ENCODE results near the gene CDCA3.

The CDCA3 gene

GRCh38 chr12:6831450-6831995, 19.6 kb downstream of the CDCA3 start:
- DNase-seq, result no peak

GRCh38 chr12:6830999-6831398, 20.1 kb downstream of the CDCA3 start:
- no peak for DNase-seq

- DNase-seq, result no peak
These were observed 20.7 kb downstream of the CDCA3 start for GRCh38 chr12:6830286-6830890.

GRCh38 chr12:6829536-6830220, 21.4 kb downstream of the CDCA3 start:
- peak; percentile 61 for DNase-seq

- no peak for DNase-seq
These were observed 22.1 kb downstream of the CDCA3 start for GRCh38 chr12:6828781-6829535.

- DNase-seq, result peak; percentile 59
These were observed 22.9 kb downstream of the CDCA3 start, which contains the start of gene P3H3 for GRCh38 chr12:6827982-6828780. Gene P3H3, plus strand, starts transcription at chr12:6828407. Its CDS starts 34 bp downstream, at chr12:6828441.

GRCh38 chr12:6827437-6827911, 23.6 kb downstream of the CDCA3 start:
- DNase-seq, result peak; percentile 81

- DNase-seq, result no peak
These were observed 24.2 kb downstream of the CDCA3 start for GRCh38 chr12:6826734-6827436.

- no peak for DNase-seq
These were observed 24.9 kb downstream of the CDCA3 start for GRCh38 chr12:6826125-6826733.

- DNase-seq, result peak; percentile 65
These were observed 25.5 kb downstream of the CDCA3 start for GRCh38 chr12:6825398-6826124.

GRCh38 chr12:6824901-6825381, 26.1 kb downstream of the CDCA3 start:
- DNase-seq, result no peak

GRCh38 chr12:6824085-6824775, 26.9 kb downstream of the CDCA3 start:
- no peak for DNase-seq

GRCh38 chr12:6823182-6824084, 27.7 kb downstream of the CDCA3 start:
- DNase-seq, result no peak

GRCh38 chr12:6822426-6823135, 28.5 kb downstream of the CDCA3 start:
- no peak for DNase-seq

- DNase-seq, result peak; percentile 74
These were observed 29.3 kb downstream of the CDCA3 start, which contains the start of gene GPR162 for GRCh38 chr12:6821591-6822425. Gene GPR162, plus strand, starts transcription at chr12:6821821. Its CDS starts 2,078 bp downstream, at chr12:6823899.

- DNase-seq, result no peak
These were observed 30.9 kb downstream of the CDCA3 start for GRCh38 chr12:6820166-6820565.

Data from DMS79 treated with DMSO at 0.1 percent for 48 hours (cell line).